ENCODE data around the gene HECTD4. TPM values are rescaled to one million over a fixed set of nuclear protein-coding genes. Genes with fewer than 3 reads are reported as not detected.
A peak's percentile ranks its signal among the peaks of the same experiment; 100 is the strongest.

Gene HECTD4
- total and polyA plus RNA-seq, 9 of the 15 experiments (the other 6 are each of a cell fraction or from before 2014, with no cell fraction given): 3.5 to 33.3 (median 13.5) TPM

DNA sequence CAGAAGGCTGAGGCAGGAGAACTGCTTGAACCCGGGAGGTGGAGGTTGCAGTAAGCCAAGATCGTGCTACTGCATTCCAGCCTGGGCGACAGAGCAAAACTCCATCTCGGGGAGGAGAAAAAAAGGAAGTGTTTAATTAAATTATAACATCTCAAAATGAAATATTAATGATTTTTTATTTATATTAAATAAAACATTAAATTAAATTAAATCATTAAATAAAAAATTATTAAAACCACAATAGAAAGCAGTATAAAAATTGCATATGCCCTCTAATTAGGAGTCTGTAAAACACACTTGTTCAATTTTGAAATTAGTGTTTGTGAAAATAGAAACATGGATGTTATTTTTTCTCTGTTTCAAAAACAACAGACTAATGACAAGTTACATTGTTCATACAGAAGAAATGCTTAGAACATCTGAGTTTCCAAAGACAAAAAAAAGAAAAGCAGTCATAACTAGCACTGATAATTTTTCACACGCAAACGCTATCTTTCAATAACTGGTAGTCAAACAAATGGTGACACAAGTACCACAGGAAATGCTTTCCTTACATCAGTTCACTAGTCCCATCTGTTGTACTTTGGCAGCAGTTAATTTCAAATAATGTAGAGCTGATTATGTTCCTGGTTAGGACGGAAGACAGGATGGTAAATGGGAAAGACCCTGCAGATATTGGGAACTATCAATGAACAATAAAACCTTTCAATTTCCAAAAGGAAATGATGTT lies 54.9 kb downstream of the HECTD4 start:
- ChIA-PET CTCF (ENCODE audit: low intra/inter-chr PET ratio) (no interaction called here), POLR2A (interaction anchor here (1.4 kb wide), 1 partner anchor 11 kb away, joined by 6 read pairs; no protein-coding TSS in a partner anchor)
- Histone ChIP-seq H4K20me1 (replicated peaks; ENCODE audit: control insufficient read depth, insufficient read depth, low read length) (no peaks in the 10 kb centered on the region), H3K36me3 (ENCODE audit: control insufficient read depth, insufficient read depth, low read length) (no peaks in the 10 kb centered on the region), H3K4me3 (no peak overlapping the region), H3K27me3 (ENCODE audit: control insufficient read depth in 2 of 2, insufficient read depth in 2 of 2, low read length in 2 of 2) (no peaks in the 10 kb centered on the region), H3K4me1 (replicated peaks in 1 of 2; ENCODE audit: control insufficient read depth in 2 of 2, insufficient read depth in 2 of 2, low read length in 2 of 2) (peaks cover 4 to 7% of the 10 kb centered on the region in 2 experiments; a peak in 3 of 5 replicates), H3K9me1 (ENCODE audit: control insufficient read depth, insufficient read depth, low read length) (no peaks in the 10 kb centered on the region), H3K27ac (ENCODE audit: extremely low read depth, low read depth, low read length) (no peak overlapping the region), H2AFZ (ENCODE audit: low read depth, low read length) (no peak overlapping the region), H3K9ac (ENCODE audit: insufficient read depth in 1 of 2, low read depth in 2 of 2, low read length in 2 of 2) (no peak overlapping the region), H3K9me3 (replicated peaks; ENCODE audit: control insufficient read depth, insufficient read depth, low read depth, low read length) (no peaks in the 10 kb centered on the region), H3K79me2 (ENCODE audit: control insufficient read depth, insufficient read depth, low read length) (peaks cover 19% of the 10 kb centered on the region), H3K4me2 (ENCODE audit: insufficient read depth, low read length) (no peak overlapping the region)
- BruUV-seq (replicated peaks): no TSS peak
- WGBS (ENCODE audit: insufficient coverage, low coverage, missing lambda C conversion rate): 81% methylated on average over 7 of the region's 7 CpGs
- TF ChIP-seq, protein P1, sequence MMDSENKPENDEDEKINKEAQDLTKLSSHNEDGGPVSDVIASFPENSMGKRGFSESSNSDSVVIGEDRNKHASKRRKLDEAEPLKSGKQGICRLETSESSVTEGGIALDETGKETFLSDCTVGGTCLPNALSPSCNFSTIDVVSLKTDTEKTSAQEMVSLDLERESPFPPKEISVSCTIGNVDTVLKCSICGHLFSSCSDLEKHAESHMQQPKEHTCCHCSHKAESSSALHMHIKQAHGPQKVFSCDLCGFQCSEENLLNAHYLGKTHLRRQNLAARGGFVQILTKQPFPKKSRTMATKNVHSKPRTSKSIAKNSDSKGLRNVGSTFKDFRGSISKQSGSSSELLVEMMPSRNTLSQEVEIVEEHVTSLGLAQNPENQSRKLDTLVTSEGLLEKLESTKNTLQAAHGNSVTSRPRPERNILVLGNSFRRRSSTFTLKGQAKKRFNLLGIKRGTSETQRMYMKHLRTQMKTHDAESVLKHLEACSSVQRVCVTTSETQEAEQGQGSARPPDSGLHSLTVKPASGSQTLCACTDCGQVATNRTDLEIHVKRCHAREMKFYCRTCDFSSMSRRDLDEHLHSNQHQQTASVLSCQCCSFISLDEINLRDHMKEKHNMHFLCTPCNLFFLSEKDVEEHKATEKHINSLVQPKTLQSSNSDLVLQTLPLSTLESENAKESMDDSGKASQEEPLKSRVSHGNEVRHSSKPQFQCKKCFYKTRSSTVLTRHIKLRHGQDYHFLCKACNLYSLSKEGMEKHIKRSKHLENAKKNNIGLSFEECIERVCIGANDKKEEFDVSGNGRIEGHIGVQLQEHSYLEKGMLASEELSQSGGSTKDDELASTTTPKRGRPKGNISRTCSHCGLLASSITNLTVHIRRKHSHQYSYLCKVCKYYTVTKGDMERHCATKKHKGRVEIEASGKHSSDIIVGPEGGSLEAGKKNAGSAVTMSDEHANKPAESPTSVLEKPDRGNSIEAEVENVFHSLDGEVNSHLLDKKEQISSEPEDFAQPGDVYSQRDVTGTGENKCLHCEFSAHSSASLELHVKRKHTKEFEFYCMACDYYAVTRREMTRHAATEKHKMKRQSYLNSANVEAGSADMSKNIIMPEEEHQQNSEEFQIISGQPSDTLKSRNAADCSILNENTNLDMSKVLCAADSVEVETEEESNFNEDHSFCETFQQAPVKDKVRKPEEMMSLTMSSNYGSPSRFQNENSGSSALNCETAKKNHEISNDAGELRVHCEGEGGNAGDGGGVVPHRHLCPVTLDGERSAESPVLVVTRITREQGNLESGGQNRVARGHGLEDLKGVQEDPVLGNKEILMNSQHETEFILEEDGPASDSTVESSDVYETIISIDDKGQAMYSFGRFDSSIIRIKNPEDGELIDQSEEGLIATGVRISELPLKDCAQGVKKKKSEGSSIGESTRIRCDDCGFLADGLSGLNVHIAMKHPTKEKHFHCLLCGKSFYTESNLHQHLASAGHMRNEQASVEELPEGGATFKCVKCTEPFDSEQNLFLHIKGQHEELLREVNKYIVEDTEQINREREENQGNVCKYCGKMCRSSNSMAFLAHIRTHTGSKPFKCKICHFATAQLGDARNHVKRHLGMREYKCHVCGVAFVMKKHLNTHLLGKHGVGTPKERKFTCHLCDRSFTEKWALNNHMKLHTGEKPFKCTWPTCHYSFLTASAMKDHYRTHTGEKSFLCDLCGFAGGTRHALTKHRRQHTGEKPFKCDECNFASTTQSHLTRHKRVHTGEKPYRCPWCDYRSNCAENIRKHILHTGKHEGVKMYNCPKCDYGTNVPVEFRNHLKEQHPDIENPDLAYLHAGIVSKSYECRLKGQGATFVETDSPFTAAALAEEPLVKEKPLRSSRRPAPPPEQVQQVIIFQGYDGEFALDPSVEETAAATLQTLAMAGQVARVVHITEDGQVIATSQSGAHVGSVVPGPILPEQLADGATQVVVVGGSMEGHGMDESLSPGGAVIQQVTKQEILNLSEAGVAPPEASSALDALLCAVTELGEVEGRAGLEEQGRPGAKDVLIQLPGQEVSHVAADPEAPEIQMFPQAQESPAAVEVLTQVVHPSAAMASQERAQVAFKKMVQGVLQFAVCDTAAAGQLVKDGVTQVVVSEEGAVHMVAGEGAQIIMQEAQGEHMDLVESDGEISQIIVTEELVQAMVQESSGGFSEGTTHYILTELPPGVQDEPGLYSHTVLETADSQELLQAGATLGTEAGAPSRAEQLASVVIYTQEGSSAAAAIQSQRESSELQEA (IDR thresholded peaks at IDR 0.05; ENCODE audit: low read depth): no peak
- 0 out of 2 replicates have a peak, but pooled peaks have one; percentile 18 for TF ChIP-seq HMBOX1 (IDR thresholded peaks at IDR 0.05)
- DNase-seq (ENCODE audit: extremely low read depth in 1 of 4, low spot score in 3 of 4) (no peak), FAIRE-seq (no peak), ATAC-seq (no peak)
- intact Hi-C loops (cut with micrococcal nuclease) (no loop called here), in situ Hi-C loops (cut with MboI) (no loop called here)

All from K562 (cell line).